ENCODE results near the gene CKB. TPM values are rescaled to one million over a fixed set of nuclear protein-coding genes. Genes with fewer than 3 reads are reported as not detected.

The CKB gene
- total and polyA plus RNA-seq, 2 donors (not counting 1 experiment from before 2014, with no cell fraction given) = 3.1 to 4.7 TPM

DNA sequence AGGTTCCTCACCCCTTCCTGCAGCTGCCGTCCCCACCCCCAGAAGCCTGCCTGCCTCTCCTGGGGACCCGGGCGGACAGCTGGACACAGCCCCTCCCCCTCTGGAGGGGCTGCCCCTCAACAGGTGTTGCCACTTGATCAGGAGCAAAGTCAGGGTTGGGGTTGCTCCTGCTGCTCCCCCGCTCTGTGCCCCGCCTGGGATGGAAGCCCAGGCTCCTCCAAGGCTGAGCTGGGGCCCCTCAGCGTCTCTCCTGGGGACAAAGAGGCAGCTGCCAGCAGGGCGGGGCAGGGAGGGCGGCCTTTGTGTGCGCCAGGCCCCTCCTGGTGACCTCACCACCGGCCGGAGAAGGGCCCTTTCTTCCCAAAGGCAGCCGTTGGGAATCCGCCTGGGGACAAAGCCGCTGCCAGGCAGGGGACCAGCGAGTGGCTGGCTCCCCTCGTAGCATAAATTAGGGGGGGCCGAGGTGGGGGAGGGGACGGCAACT is 20.0 kb upstream of the CKB start:
- Histone ChIP-seq H3K4me2 (replicated peaks; ENCODE audit: low read depth, low read length, poor library complexity, severe bottlenecking) (no peak overlapping the region), H2AFZ (ENCODE audit: insufficient read depth, low read depth, low read length, poor library complexity, severe bottlenecking) (no peak overlapping the region), H3K9ac (ENCODE audit: low read length) (no peak overlapping the region), H3K27ac (ENCODE audit: low read length in 2 of 2) (no peak overlapping the region), H3K4me1 (ENCODE audit: control insufficient read depth in 2 of 2, insufficient read depth in 2 of 2, low read length in 2 of 2) (peaks cover 0 to 6% of the 10 kb centered on the region in 2 donors), H3K36me3 (replicated peaks in 1 of 2; ENCODE audit: control extremely low read depth in 1 of 2, control insufficient read depth in 1 of 2, extremely low read depth in 1 of 2, insufficient read depth in 2 of 2, low read length in 1 of 2) (no peaks in the 10 kb centered on the region), H3K27me3 (replicated peaks in 1 of 4; ENCODE audit: control extremely low read depth in 1 of 4, control insufficient read depth in 3 of 4, insufficient read depth in 4 of 4, low read length in 3 of 4) (peaks cover 0 to 22% (median 2%) of the 10 kb centered on the region in 4 experiments), H3K9me3 (ENCODE audit: control extremely low read depth in 1 of 3, control insufficient read depth in 2 of 3, insufficient read depth in 1 of 3, low read length in 2 of 3) (no peaks in the 10 kb centered on the region), H3K4me3 (ENCODE audit: control extremely low read depth in 1 of 5, extremely low read depth in 1 of 5, insufficient read depth in 1 of 5, low read depth in 2 of 5, low read length in 4 of 5) (no peak overlapping the region), H4K20me1 (ENCODE audit: control insufficient read depth, insufficient read depth, low read length, poor library complexity, severe bottlenecking) (peaks cover 16% of the 10 kb centered on the region), H3K79me2 (ENCODE audit: control insufficient read depth, insufficient read depth, low read length) (peaks cover 6% of the 10 kb centered on the region)
- H3K27ac Mint-ChIP-seq = no peak overlapping the region
- 64% methylated on average over 18 of the region's 18 CpGs for WGBS (ENCODE audit: insufficient coverage)
- no peaks in the 10 kb centered on the region for H3K27me3 Mint-ChIP-seq
- H3K4me1 Mint-ChIP-seq = peaks cover 4% of the 10 kb centered on the region
- intact Hi-C loops (cut with micrococcal nuclease) = no loop called here
- no peaks in the 10 kb centered on the region for H3K9me3 Mint-ChIP-seq (ENCODE audit: insufficient read depth)
- ChIA-PET CTCF (interaction anchor here (1.3 to 9.3 kb wide), 2 partner anchors 23 to 42 kb away, joined by 3 to 128 read pairs; no protein-coding TSS in a partner anchor), POLR2A (no interaction called here)
- ATAC-seq (ENCODE audit: low read depth) (no peak), DNase-seq (no peak)
- no peak for TF ChIP-seq EZH2 (IDR thresholded peaks at IDR 0.05; ENCODE audit: borderline replicate concordance, insufficient read depth, low read depth, low read length, poor library complexity, severe bottlenecking)
- TF ChIP-seq, protein P1, sequence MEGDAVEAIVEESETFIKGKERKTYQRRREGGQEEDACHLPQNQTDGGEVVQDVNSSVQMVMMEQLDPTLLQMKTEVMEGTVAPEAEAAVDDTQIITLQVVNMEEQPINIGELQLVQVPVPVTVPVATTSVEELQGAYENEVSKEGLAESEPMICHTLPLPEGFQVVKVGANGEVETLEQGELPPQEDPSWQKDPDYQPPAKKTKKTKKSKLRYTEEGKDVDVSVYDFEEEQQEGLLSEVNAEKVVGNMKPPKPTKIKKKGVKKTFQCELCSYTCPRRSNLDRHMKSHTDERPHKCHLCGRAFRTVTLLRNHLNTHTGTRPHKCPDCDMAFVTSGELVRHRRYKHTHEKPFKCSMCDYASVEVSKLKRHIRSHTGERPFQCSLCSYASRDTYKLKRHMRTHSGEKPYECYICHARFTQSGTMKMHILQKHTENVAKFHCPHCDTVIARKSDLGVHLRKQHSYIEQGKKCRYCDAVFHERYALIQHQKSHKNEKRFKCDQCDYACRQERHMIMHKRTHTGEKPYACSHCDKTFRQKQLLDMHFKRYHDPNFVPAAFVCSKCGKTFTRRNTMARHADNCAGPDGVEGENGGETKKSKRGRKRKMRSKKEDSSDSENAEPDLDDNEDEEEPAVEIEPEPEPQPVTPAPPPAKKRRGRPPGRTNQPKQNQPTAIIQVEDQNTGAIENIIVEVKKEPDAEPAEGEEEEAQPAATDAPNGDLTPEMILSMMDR (IDR thresholded peaks at IDR 0.05) = no peak
- no peak overlapping the region for H3K4me3 Mint-ChIP-seq

DNA sequence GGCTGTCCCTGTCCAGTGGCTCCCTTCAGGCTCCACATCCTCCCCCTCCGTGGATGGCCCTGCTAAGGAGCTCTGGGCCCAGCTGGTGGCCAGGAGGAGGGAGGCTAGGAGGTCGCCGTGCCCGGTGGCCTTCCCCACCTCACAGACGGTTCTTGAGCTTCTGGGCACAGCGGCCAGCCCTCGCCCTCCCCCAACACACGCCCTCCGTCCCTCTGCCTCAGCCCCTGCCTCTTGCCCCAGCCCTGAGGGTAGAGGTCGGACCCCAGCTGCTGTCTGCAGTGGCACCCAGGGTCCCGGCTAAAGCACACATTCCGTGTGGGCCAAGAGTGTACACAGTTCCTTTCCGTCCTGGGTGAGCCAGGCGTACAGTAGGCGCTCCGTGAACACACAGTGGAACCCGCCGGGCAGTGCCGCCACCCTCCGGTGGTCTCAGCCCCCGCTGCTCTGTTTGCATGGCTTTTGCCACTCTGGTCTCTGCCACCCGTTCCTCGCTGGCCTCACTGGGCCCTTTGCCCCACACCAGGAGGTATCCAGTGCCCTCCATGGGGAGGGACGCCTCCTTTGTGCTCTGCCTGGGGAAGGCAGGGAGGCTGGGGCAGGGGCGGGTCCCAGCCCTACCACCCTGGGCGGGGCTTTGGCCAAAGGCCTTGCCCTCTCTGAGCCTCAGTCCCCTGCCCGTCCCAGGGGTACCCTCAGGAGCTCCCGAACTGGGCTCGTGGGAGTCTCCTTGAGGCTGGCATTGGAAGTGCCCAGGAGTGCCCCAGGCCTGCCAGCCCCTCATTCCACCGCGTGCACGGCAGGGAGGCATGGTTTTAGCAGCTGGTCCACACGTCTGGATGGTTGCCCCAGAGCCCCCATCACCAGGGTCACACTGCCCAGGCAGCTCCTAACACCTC is 19.3 kb upstream of the CKB start:
- Histone ChIP-seq H3K79me2 (ENCODE audit: control insufficient read depth, insufficient read depth, low read length) (peaks cover 3% of the 10 kb centered on the region), H3K27me3 (replicated peaks in 1 of 4; ENCODE audit: control extremely low read depth in 1 of 4, control insufficient read depth in 3 of 4, insufficient read depth in 4 of 4, low read length in 3 of 4) (peaks cover 0 to 22% (median 2%) of the 10 kb centered on the region in 4 experiments), H3K4me2 (replicated peaks; ENCODE audit: low read depth, low read length, poor library complexity, severe bottlenecking) (no peak overlapping the region), H3K27ac (ENCODE audit: low read length in 2 of 2) (no peak overlapping the region), H4K20me1 (ENCODE audit: control insufficient read depth, insufficient read depth, low read length, poor library complexity, severe bottlenecking) (peaks cover 9% of the 10 kb centered on the region), H3K36me3 (replicated peaks in 1 of 2; ENCODE audit: control extremely low read depth in 1 of 2, control insufficient read depth in 1 of 2, extremely low read depth in 1 of 2, insufficient read depth in 2 of 2, low read length in 1 of 2) (no peaks in the 10 kb centered on the region), H3K9ac (ENCODE audit: low read length) (no peak overlapping the region), H3K4me3 (ENCODE audit: control extremely low read depth in 1 of 5, extremely low read depth in 1 of 5, insufficient read depth in 1 of 5, low read depth in 2 of 5, low read length in 4 of 5) (no peak overlapping the region), H3K4me1 (ENCODE audit: control insufficient read depth in 2 of 2, insufficient read depth in 2 of 2, low read length in 2 of 2) (peaks cover 0 to 6% of the 10 kb centered on the region in 2 donors), H3K9me3 (ENCODE audit: control extremely low read depth in 1 of 3, control insufficient read depth in 2 of 3, insufficient read depth in 1 of 3, low read length in 2 of 3) (no peaks in the 10 kb centered on the region), H2AFZ (ENCODE audit: insufficient read depth, low read depth, low read length, poor library complexity, severe bottlenecking) (no peak overlapping the region)
- ChIA-PET POLR2A (no interaction called here), CTCF (interaction anchor here (1.3 kb wide), 1 partner anchor 42 kb away, joined by 3 read pairs; no protein-coding TSS in a partner anchor)
- 83% methylated on average over 33 of the region's 33 CpGs for WGBS (ENCODE audit: insufficient coverage)
- Mint-ChIP-seq H3K4me3 (no peak overlapping the region), H3K4me1 (peaks cover 4% of the 10 kb centered on the region), H3K27me3 (no peaks in the 10 kb centered on the region), H3K9me3 (ENCODE audit: insufficient read depth) (no peaks in the 10 kb centered on the region), H3K27ac (no peak overlapping the region)
- intact Hi-C loops (cut with micrococcal nuclease) = no loop called here
- DNase-seq (no peak), ATAC-seq (ENCODE audit: low read depth) (no peak)
- TF ChIP-seq EZH2 (IDR thresholded peaks at IDR 0.05; ENCODE audit: borderline replicate concordance, insufficient read depth, low read depth, low read length, poor library complexity, severe bottlenecking) = no peak
- TF ChIP-seq, protein P1 (IDR thresholded peaks at IDR 0.05) = no peak
